ENCODE results near the gene NUDT19.

- TF ChIP-seq, protein P1, sequence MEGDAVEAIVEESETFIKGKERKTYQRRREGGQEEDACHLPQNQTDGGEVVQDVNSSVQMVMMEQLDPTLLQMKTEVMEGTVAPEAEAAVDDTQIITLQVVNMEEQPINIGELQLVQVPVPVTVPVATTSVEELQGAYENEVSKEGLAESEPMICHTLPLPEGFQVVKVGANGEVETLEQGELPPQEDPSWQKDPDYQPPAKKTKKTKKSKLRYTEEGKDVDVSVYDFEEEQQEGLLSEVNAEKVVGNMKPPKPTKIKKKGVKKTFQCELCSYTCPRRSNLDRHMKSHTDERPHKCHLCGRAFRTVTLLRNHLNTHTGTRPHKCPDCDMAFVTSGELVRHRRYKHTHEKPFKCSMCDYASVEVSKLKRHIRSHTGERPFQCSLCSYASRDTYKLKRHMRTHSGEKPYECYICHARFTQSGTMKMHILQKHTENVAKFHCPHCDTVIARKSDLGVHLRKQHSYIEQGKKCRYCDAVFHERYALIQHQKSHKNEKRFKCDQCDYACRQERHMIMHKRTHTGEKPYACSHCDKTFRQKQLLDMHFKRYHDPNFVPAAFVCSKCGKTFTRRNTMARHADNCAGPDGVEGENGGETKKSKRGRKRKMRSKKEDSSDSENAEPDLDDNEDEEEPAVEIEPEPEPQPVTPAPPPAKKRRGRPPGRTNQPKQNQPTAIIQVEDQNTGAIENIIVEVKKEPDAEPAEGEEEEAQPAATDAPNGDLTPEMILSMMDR (optimal IDR thresholded peaks at IDR 0.05 in 1 of 3, IDR thresholded peaks at IDR 0.05 in 1 of 3, conservative IDR thresholded peaks at IDR 0.05 in 1 of 3; ENCODE audit: extremely low read depth in 1 of 3, insufficient read depth in 2 of 3, low read length in 3 of 3) = peak in 1 of 3 experiments; percentile 32
- TF ChIP-seq EZH2 (IDR thresholded peaks at IDR 0.05; ENCODE audit: low read length) = peak; percentile 84
Observed at GRCh38 chr19:32676186-32676894, 15.3 kb upstream of the NUDT19 start.

Measured in keratinocyte (primary cell).